Esophagus muscularis mucosa (tissue), 3 donors: ENCODE measurements around the gene ZNF653.

ENCODE experiments used
- CTCF ChIP-seq, 3 experiments: fragments of 200-600 bp in 2 of 3; fragments of 450-650 bp in 1 of 3; sonication (generic) in 2 of 3; IDR thresholded peaks; one replicate each; pipeline ENCODE4 v1.5.1; 2017 to 2019; ENCODE audit warnings: antibody characterized with exemption in 3 of 3, mild to moderate bottlenecking in 2 of 3, moderate library complexity in 1 of 3
- EP300 ChIP-seq: sonication (generic); formaldehyde crosslinking; IDR thresholded peaks from one replicate; pipeline ENCODE4 v1.6.1; 2017; ENCODE audit warnings: antibody characterized with exemption

GRCh38 chr19:11506101-11506555, 489 bp upstream of the ZNF653 start:
- TF ChIP-seq CTCF (IDR thresholded peaks at IDR 0.05) (no peak), EP300 (no peak)
